Fibroblast of gingiva (primary cell): ENCODE results near the gene C11orf86.
"Not testable (repeated sequence)": the region's sequence is repeated elsewhere in the genome, so short reads cannot be mapped to it uniquely, and the experiment has no call there.

Source experiments
- DNase-seq: peaks from one replicate; pipeline ENCODE4 v3.0.0-alpha.2; 2011; ENCODE audit warnings: low read depth

C11orf86 gene

GRCh38 chr11:66967670-66968425 lies 7.3 kb upstream of the C11orf86 start:
- DNase-seq: peak; percentile 72

GRCh38 chr11:66969584-66970225 lies 5.4 kb upstream of the C11orf86 start:
- peak; percentile 96 for DNase-seq

- no peak for DNase-seq
These were observed 4.7 kb upstream of the C11orf86 start for GRCh38 chr11:66970371-66970806.

DNA sequence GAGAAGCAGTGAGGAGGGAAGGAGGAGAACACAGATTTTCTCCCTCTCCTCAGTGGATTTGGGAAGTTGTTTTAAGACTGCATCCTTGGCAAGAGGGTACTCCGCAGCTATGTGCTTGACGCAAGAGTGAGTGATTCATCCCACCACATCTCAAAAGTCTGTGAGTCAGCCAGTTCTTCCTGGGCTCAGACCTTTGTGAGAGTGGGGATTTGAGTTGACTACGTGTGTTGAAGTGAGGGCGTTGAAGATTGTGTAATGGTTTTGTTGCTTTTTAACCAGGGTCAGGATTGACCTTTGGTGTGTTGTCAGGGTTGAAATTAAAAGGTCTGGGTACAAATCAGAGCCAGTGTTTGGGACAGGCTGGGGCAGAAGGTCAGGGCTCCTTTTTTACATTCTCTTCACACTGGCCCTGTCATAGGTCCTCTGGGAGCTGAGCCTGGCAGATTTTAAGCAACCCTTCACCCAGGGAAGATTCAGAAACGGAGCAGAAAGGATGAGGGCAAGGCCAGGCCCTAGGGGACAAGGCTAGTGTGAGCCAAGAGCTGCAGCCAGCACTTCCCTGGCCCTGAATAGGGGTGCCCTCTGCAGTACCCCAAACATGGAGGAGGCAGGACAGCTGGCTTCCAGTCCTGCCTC lies 4.2 kb upstream of the C11orf86 start:
- DNase-seq: peak; percentile 100

DNA sequence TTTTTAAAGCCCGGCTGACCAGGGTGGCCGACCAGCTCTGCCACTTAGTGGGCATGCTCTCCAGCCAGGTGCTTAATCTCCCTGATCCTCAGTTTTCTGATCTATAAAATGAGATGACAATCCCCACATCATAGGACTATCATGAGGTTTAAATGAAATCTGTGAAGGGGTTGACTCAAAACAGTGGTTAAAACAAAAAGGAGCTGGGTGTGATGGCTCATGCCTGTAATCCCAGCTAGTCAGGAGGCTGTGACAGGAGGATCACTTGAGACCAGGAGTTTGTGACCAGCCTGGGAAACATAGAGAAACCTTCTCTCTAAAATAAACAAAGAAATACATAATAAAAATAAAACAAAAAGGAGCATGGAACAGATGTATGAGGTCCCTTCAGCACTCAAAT lies 3.6 kb upstream of the C11orf86 start:
- DNase-seq: no peak

GRCh38 chr11:66973956-66974580 lies 1.0 kb upstream of the C11orf86 start:
- DNase-seq: peak; percentile 66

DNA sequence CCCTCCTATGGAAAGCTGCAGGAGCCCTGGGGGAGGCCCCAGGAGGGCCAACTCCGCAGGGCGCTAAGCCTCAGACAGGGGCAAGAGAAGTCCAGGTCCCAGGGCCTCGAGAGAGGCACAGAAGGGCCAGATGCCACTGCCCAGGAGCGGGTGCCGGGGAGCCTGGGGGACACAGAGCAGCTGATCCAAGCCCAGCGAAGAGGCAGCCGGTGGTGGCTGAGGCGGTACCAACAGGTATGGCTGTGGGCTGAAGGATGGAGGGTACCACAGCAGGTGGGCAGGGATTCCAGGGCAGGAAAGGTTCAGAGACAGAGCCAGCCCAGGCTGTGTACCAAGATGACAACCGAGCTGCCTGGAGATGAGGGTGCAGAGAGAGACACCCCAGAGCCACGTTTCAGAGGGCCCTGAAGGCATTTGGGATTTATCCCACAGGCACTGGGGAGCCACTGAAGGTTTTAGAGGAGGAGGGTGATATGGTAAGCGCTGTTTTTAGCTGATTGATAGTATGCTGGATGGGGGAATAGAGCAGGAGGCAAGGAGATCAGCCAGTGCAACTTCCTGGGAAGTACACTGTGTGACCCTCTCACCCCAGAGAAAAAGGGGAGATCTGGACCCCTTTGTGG lies 412 bp downstream of the C11orf86 start:
- no peak for DNase-seq

GRCh38 chr11:66976028-66976467 lies 944 bp downstream of the C11orf86 start:
- no peak for DNase-seq

DNA sequence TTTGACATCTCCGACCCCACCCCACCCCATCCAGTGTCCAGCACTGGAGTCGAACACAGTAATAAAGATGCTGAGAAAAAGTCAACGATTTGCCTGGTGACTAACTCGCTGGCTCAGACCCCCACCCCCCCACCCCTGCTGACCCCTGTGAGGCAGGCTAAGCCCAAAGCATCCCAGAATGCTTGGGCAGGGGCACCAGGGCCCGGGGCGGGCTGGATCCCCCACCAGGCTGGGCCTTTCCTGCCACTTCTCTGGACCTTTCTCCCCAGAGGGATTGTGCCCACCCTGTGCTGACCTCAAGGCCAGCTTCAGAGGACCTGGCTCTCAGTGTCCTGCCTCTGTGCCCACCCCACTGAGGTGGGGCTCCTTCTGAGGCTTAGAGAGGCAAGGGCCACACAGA lies 1.8 kb downstream of the C11orf86 start:
- no peak for DNase-seq

DNA sequence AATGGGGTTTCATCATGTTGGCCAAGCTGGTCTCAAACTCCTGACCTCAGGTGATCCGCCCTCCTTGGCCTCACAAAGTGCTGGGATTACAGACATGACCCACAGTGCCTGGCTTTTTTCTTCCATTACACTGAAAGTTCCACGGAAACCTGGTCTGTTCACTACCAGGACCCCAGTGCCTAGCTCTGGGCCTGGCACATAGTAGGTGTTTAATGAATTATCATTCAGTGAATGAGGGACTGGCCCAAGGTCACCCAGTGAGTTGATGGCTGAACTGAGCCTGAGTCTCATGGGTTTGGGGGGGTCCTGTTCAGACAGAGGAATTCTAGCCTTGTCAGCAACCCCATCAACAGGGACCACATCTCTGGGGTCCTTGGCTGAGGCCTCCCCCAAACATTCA lies 3.1 kb downstream of the C11orf86 start:
- no peak for DNase-seq

DNA sequence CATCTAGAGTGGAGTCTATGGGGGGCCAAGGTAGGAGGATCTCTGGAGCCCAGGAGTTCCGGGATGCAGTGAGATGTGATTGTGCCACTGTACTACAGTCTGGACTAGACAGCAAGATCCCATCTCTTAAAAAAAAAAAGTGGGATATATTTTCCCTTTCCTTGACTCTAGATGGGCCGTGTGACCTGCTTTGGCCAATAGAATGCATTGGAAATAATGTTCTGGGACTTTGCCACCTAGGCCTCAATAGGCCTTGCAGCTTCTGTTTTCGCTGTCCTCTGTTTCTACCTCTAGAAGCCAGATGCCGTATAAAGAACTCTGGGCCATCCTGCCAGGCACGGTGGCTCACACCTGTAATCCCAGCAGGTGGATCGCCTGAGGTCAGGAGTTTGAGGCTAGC lies 3.6 kb downstream of the C11orf86 start:
- DNase-seq: no peak

DNA sequence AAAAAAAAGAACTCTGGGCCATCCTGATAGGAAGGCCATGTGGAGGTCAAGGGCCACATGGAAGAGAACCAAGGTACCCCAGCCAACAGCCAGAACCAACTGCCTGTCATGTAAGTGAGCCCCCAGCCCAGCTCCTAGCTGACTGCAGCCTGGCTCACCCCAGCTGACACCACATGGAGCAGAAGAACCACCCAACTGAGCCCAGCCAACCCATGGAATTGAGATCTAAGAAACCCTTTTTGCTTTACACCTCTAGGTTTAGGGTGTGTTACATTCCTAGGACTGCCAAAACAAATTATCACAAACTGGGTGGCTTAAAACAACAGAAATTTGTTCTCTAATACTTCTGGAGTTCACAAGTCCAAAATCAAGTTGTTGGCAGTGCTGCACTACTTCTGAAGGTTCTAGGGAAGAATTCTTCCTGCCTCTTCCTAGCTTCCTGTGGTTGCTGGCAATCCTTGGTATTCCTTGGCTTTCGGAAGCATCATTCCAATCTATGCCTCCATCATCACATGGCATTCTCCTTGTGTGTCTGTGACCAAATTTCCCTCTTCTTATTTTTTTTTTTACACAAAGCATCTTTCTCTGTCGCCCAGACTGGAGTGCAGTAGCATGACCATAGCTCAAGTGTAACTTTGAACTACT lies 4.4 kb downstream of the C11orf86 start:
- DNase-seq: peak; percentile 36

GRCh38 chr11:66981976-66982578 lies 7.0 kb downstream of the C11orf86 start:
- peak; percentile 81 for DNase-seq

DNA sequence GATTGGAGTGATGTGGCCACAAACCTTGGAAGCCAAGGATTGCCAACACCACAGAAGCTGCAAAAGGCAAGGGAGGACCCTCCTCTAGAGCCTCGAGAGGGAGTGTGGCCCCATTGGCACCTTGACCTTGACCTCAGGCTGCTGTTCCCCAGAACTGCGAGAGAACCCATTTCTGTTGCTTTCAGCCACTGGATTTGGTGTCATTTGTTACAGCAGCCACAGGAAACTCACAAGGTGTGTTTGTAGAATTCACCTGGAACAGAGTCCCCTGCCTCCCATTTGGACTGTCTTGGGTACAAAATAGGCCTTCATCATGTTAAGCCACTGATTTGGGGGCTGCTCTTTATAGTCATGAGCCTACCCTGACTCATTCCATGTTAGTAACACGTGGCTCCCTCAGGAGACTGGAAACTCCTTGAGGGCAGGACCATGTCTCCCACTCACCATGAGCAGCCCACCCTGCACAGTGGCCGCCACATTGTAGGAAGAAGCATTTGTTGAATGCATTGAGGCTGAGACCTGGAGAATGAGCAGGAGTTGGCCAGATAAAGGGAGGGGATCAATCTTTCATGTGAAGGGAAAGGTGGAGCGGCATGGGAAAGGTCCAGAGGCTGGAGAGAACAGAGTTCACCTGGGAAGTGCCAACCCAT lies 8.3 kb downstream of the C11orf86 start:
- DNase-seq: no peak

DNA sequence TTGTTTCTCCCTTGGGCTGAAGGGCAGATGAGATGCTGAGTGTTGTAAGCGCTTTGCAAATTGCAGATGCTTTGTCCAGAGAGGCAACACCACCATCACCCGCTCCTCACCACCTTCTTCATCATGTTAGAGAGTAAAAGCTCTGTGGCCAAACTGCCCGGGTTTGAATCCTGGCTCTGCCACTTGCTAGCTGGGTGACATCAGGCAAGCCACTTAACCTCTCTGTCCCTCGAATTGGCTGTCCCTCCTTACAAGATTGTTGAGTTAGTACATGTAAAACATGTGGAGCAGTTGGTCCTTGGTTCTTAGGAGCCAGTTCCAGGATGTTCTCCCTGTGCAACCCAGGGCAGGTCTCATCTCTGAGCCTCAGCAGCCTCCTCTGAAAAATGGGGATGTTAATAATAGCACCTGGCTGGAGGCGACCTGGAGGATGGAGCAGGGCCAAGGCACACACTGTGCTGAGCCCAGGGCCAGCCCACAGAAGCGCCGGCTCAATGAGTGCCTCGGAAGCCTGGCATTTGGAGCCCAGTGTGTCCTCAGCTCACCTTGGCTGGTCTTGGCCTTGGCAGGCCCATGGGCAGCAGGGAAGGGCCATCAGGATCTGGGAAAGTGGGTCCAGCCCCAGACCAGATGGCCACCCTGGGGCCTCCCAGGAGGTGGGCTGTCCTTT lies 10.5 kb downstream of the C11orf86 start:
- no peak for DNase-seq

DNA sequence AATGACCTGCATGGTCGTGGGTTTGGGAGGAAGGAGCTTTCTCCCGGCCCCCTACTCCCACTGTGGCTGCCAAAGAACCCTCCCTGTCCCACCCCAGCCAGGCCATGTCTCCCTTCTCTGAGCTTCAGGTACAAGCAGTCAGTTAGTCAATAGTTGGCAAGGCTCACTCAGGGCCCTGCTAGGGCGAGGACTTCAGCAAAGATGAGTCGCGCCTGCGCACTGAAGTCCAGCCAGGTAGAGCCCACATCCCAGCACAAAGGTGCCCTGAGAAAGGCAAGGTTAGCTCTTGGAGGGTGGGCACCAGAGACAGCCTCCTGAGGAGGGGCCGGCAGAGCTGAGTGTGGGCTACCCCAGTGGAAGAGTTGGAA lies 11.1 kb downstream of the C11orf86 start:
- DNase-seq: no peak

DNA sequence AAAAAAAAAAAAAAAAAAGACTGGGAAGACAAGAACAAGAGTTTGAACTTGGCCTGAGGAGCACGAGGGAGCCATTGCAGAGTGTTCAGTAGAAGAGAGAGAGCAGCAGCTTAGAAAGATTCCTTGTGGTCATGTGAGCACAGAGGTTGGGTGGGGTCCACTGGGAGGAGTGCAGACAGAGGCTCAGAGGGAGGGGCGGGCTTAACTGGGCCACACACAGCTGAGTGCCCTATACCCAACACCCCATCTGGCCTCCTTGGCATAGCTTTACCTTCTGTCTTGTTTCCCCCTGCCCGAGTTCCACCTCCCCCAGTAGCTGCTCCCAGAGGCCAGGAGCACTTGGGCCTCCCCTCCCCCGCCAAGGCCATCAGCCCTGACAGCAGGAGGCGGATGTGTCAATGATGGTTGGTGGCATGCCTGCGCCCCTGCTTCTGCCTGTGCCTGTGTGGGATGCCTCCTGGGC lies 12.1 kb downstream of the C11orf86 start:
- no peak for DNase-seq

DNA sequence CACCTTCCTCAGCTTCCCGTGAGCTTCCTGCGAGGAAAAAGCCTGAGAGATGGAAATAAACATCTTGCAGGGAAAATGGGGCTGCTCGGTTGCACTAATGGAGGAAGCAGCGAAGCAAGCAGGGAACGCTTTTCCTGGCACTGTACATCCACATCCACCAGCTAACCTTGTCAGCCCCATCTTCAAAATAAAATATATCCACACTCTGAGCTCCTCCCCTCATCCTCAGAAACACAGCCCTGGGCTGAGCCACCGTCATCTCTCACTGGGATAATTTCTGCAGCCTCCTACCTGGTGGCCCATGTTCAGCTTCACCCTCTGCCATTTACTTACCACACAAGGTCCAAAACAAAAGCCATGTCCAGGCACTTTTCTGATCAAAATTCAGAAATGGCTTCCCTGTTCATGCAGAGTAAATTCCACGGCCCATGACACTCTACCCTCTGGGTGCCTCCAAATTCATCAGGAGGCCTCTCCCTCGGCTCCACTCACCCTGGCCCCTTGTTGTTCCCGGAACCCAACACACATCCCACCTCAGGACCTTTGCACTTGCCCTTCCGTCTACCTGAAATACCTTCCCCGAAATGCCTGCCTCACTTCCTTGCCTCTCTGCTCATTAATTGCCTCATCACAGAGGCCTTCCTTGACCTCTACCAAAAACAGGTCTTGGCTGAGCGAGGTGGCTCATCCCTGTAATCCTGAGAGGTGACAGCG lies 13.0 kb downstream of the C11orf86 start:
- DNase-seq: no peak

- DNase-seq: not testable (repeated sequence)
These were observed 13.6 kb downstream of the C11orf86 start for GRCh38 chr11:66988741-66989140.
